HEK293T (cell line): ENCODE data around the gene GRPR.

Experiments
- ARNT ChIP-seq: fragments of 450-650 bp; IDR thresholded peaks from 2 replicates; pipeline ENCODE4 v1.6.1; 2017; ENCODE audit warnings: mild to moderate bottlenecking
- BHLHE40 ChIP-seq: fragments of 450-650 bp; IDR thresholded peaks from 2 replicates; pipeline ENCODE4 v1.6.1; 2016; ENCODE audit warnings: mild to moderate bottlenecking, moderate library complexity, borderline replicate concordance
- FOXA1 ChIP-seq: fragments of 450-650 bp; IDR thresholded peaks from 2 replicates; pipeline ENCODE4 v1.6.1; 2016; ENCODE audit warnings: mild to moderate bottlenecking
- HDGF ChIP-seq: fragments of 450-650 bp; IDR thresholded peaks from 2 replicates; pipeline ENCODE4 v1.6.1; 2017; ENCODE audit warnings: antibody characterized with exemption, borderline replicate concordance
- PKNOX1 ChIP-seq: fragments of 450-650 bp; IDR thresholded peaks from 2 replicates; pipeline ENCODE4 v1.6.1; 2016
- SP1 ChIP-seq: fragments of 450-650 bp; IDR thresholded peaks from 2 replicates; pipeline ENCODE4 v1.6.1; 2017
- ZNF384 ChIP-seq: fragments of 450-650 bp; IDR thresholded peaks from 2 replicates; pipeline ENCODE4 v1.6.1; 2016

- TF ChIP-seq ZNF384 (no peak), ARNT (no peak), PKNOX1 (no peak), FOXA1 (no peak), HDGF (no peak), SP1 (no peak), BHLHE40 (no peak)
Measured at GRCh38 chrX:16164748-16165147, 41.4 kb downstream of the GRPR start.
